WTC11 (cell line): Measurements from ENCODE around the gene BICD2. TPM values are rescaled to one million over a fixed set of nuclear protein-coding genes. Genes with fewer than 3 reads are reported as not detected.

Source experiments
- ATAC-seq: fragments of 200-7000 bp; cut with Tn5 transposase; 2 replicates; pipeline ENCODE4 v1.10.0; 2021; ENCODE audit warnings: mild to moderate bottlenecking, moderate library complexity
- CTCF ChIA-PET: fragments of 300-600 bp; sonication (Branson Sonifier 250); formaldehyde crosslinking; loops from one replicate; lab custom pipeline; 2021; ENCODE audit warnings: antibody characterized with exemption; lab: Charles Lee
- POLR2A ChIA-PET: fragments of 350-600 bp; sonication (Branson Sonifier 250); formaldehyde crosslinking; loops from one replicate; lab custom pipeline; 2021; ENCODE audit warnings: antibody characterized with exemption; lab: Charles Lee
- DNase-seq: peaks from one replicate; pipeline ENCODE4 v3.0.0; 2021; ENCODE audit warnings: low spot score
- H3K27ac Mint-ChIP-seq: 2 replicates; pipeline ENCODE4 v1.8.0; 2021; ENCODE audit warnings: mixed read lengths
- H3K27me3 Mint-ChIP-seq: 2 replicates; pipeline ENCODE4 v1.8.0; 2021; ENCODE audit warnings: low read depth, mild to moderate bottlenecking, moderate library complexity, mixed read lengths
- H3K36me3 Mint-ChIP-seq: 2 replicates; pipeline ENCODE4 v1.8.0; 2021; ENCODE audit warnings: mixed read lengths
- H3K4me1 Mint-ChIP-seq: 2 replicates; pipeline ENCODE4 v1.8.0; 2022; ENCODE audit warnings: mixed read lengths
- H3K4me3 Mint-ChIP-seq: 2 replicates; pipeline ENCODE4 v1.8.0; 2021; ENCODE audit warnings: mild to moderate bottlenecking, moderate library complexity, mixed read lengths
- H3K9me3 Mint-ChIP-seq: 2 replicates; pipeline ENCODE4 v1.8.0; 2021; ENCODE audit warnings: mixed read lengths
- ATF3 ChIP-seq: sonication (generic); formaldehyde crosslinking; conservative IDR thresholded peaks from 2 replicates; pipeline ENCODE4 v1.8.1; 2022; ENCODE audit warnings: mild to moderate bottlenecking, missing genetic modification reagents
- CBFB ChIP-seq: sonication (generic); formaldehyde crosslinking; IDR thresholded peaks from 2 replicates; pipeline ENCODE4 v1.8.1; 2022; ENCODE audit warnings: mild to moderate bottlenecking, low read depth, missing genetic modification reagents
- CTCF ChIP-seq: fragments of 200-600 bp; IDR thresholded peaks from 2 replicates; pipeline ENCODE4 v1.8.0; 2022; ENCODE audit warnings: antibody characterized with exemption
- ETV6 ChIP-seq: sonication (generic); formaldehyde crosslinking; IDR thresholded peaks from 2 replicates; pipeline ENCODE4 v1.8.1; 2022; ENCODE audit warnings: mild to moderate bottlenecking, missing genetic modification reagents
- GTF2I ChIP-seq: fragments of 250-450 bp; sonication (Bioruptor Pico); conservative IDR thresholded peaks from 2 replicates; pipeline ENCODE4 v1.4.0; 2021; ENCODE audit warnings: mild to moderate bottlenecking
- JUN ChIP-seq: sonication (generic); formaldehyde crosslinking; IDR thresholded peaks from 2 replicates; pipeline ENCODE4 v1.8.0; 2023; ENCODE audit warnings: mild to moderate bottlenecking, missing genetic modification reagents
- MAX ChIP-seq: sonication (generic); formaldehyde crosslinking; IDR thresholded peaks from 2 replicates; pipeline ENCODE4 v1.8.0; 2022; ENCODE audit warnings: mild to moderate bottlenecking, missing genetic modification reagents
- MLX ChIP-seq: sonication (generic); formaldehyde crosslinking; IDR thresholded peaks from 2 replicates; pipeline ENCODE4 v1.8.1; 2023; ENCODE audit warnings: mild to moderate bottlenecking, missing genetic modification reagents, moderate library complexity
- OVOL2 ChIP-seq: fragments of 250-450 bp; sonication (Bioruptor Pico); IDR thresholded peaks from 2 replicates; pipeline ENCODE4 v1.9.0; 2021; ENCODE audit warnings: mild to moderate bottlenecking, borderline replicate concordance
- RELA ChIP-seq: sonication (generic); formaldehyde crosslinking; IDR thresholded peaks from 2 replicates; pipeline ENCODE4 v1.8.1; 2022; ENCODE audit warnings: missing genetic modification reagents, mild to moderate bottlenecking, borderline replicate concordance
- SP1 ChIP-seq: sonication (generic); formaldehyde crosslinking; conservative IDR thresholded peaks from 2 replicates; pipeline ENCODE4 v1.8.1; 2022; ENCODE audit warnings: missing genetic modification reagents
- STAT6 ChIP-seq: sonication (generic); formaldehyde crosslinking; conservative IDR thresholded peaks from 2 replicates; pipeline ENCODE4 v1.8.1; 2023; ENCODE audit warnings: mild to moderate bottlenecking, low read depth, missing genetic modification reagents, moderate library complexity
- TP53 ChIP-seq: sonication (generic); formaldehyde crosslinking; IDR thresholded peaks from 2 replicates; pipeline ENCODE4 v1.8.1; 2023; ENCODE audit warnings: mild to moderate bottlenecking, missing genetic modification reagents
- ZNF138 ChIP-seq: sonication (generic); formaldehyde crosslinking; conservative IDR thresholded peaks from 2 replicates; pipeline ENCODE4 v1.8.1; 2022; ENCODE audit warnings: mild to moderate bottlenecking, moderate library complexity, missing genetic modification reagents
- ZNF263 ChIP-seq: sonication (generic); formaldehyde crosslinking; IDR thresholded peaks from 2 replicates; pipeline ENCODE4 v1.8.1; 2022; ENCODE audit warnings: low read depth, mild to moderate bottlenecking, moderate library complexity, missing genetic modification reagents
- ZSCAN18 ChIP-seq: fragments of 250-450 bp; sonication (Bioruptor Pico); IDR thresholded peaks from 2 replicates; pipeline ENCODE4 v2.1.2; 2022; ENCODE audit warnings: mild to moderate bottlenecking, moderate library complexity
- total RNA-seq: library from RNA; stranded (reverse); gene quantifications from 3 replicates; pipeline ENCODE4 v1.2.3, GENCODE V29; 2021

BICD2 gene
- total RNA-seq, 1 experiment from 2014 or later = 38.7 TPM

- H3K27ac Mint-ChIP-seq = no peak overlapping the region
- H3K9me3 Mint-ChIP-seq = no peaks in the 10 kb centered on the region
- no peak for TF ChIP-seq ZNF263
- TF ChIP-seq OVOL2 (CRISPR knock-in tag) = no peak
- no peak for TF ChIP-seq CTCF
- no peak for TF ChIP-seq GTF2I (CRISPR knock-in tag)
- no peak for TF ChIP-seq STAT6 (CRISPR knock-in tag)
- ATAC-seq (no peak), DNase-seq (no peak)
- ChIA-PET CTCF (interaction anchor here (1.0 kb wide), 1 partner anchor 78 kb away, joined by 3 read pairs; no protein-coding TSS in a partner anchor), POLR2A (no interaction called here)
- H3K27me3 Mint-ChIP-seq = no peaks in the 10 kb centered on the region
- no peak overlapping the region for H3K4me3 Mint-ChIP-seq
- H3K36me3 Mint-ChIP-seq = peaks cover 27% of the 10 kb centered on the region
- H3K4me1 Mint-ChIP-seq = no peaks in the 10 kb centered on the region
Observed at GRCh38 chr9:92709240-92709639, 55.4 kb downstream of the BICD2 start.

GRCh38 chr9:92707530-92707929 lies 57.1 kb downstream of the BICD2 start:
- peaks cover 16% of the 10 kb centered on the region for H3K36me3 Mint-ChIP-seq
- no peaks in the 10 kb centered on the region for H3K27me3 Mint-ChIP-seq
- no peak for DNase-seq
- ATAC-seq = no peak
- no peak overlapping the region for H3K4me3 Mint-ChIP-seq
- no peak for TF ChIP-seq GTF2I (CRISPR knock-in tag)
- TF ChIP-seq ETV6 (CRISPR knock-in tag) = no peak
- no peaks in the 10 kb centered on the region for H3K4me1 Mint-ChIP-seq
- H3K9me3 Mint-ChIP-seq = no peaks in the 10 kb centered on the region
- CTCF ChIA-PET = interaction anchor here (1.0 to 1.8 kb wide), 8 partner anchors 10 to 83 kb away, joined by 3 to 16 read pairs (median 4); partner anchors contain the start of gene IPPK
- H3K27ac Mint-ChIP-seq = no peak overlapping the region
- POLR2A ChIA-PET = interaction anchor here (0.5 kb wide), 1 partner anchor 410 kb away, joined by 4 read pairs; no protein-coding TSS in a partner anchor

- TF ChIP-seq CBFB (no peak), MAX (peak; percentile 60; the same call in 1 of the 2 replicates)
- peak; percentile 100 for ATAC-seq
- no peaks in the 10 kb centered on the region for H3K4me1 Mint-ChIP-seq
- no peaks in the 10 kb centered on the region for H3K27me3 Mint-ChIP-seq
- H3K27ac Mint-ChIP-seq = peak overlapping the region; percentile 75
- peaks cover 9% of the 10 kb centered on the region for H3K36me3 Mint-ChIP-seq
- ChIA-PET POLR2A (no interaction called here), CTCF (interaction anchor here (0.6 to 1.8 kb wide), 24 partner anchors 11 to 380 kb away, joined by 3 to 16 read pairs (median 3); partner anchors contain the start of genes BICD2, CENPP and IPPK)
- DNase-seq = peak; percentile 76
- H3K4me3 Mint-ChIP-seq = no peak overlapping the region
- H3K9me3 Mint-ChIP-seq = no peaks in the 10 kb centered on the region
Observed at GRCh38 chr9:92706218-92706940, 58.3 kb downstream of the BICD2 start.

GRCh38 chr9:92704528-92704927 lies 60.1 kb downstream of the BICD2 start:
- H3K4me3 Mint-ChIP-seq = no peak overlapping the region
- ChIA-PET CTCF (interaction anchor here (0.6 kb wide), 1 partner anchor 24 kb away, joined by 3 read pairs; no protein-coding TSS in a partner anchor), POLR2A (interaction anchor here (0.6 kb wide), 1 partner anchor 74 kb away, joined by 6 read pairs; no protein-coding TSS in a partner anchor)
- DNase-seq = no peak
- peaks cover 2% of the 10 kb centered on the region; the same call in 1 of the 2 replicates for H3K36me3 Mint-ChIP-seq
- ATAC-seq = no peak
- H3K4me1 Mint-ChIP-seq = no peaks in the 10 kb centered on the region
- H3K9me3 Mint-ChIP-seq = no peaks in the 10 kb centered on the region
- no peak overlapping the region for H3K27ac Mint-ChIP-seq
- H3K27me3 Mint-ChIP-seq = no peaks in the 10 kb centered on the region
- TF ChIP-seq ZSCAN18 (CRISPR knock-in tag) (no peak), TP53 (no peak), SP1 (no peak), ATF3 (CRISPR knock-in tag) (no peak), RELA (CRISPR knock-in tag) (no peak), MAX (no peak), JUN (no peak), ZNF138 (CRISPR knock-in tag) (no peak), MLX (CRISPR knock-in tag) (no peak)
